Panc1 (cell line): ENCODE results near the gene TBC1D24. TPM values are rescaled to one million over a fixed set of nuclear protein-coding genes. Genes with fewer than 3 reads are reported as not detected.

ENCODE experiments used
- ATAC-seq: fragments of 200-7000 bp; cut with Tn5 transposase; 2 replicates; pipeline ENCODE4 v1.9.1; 2020; ENCODE audit warnings: mild to moderate bottlenecking, moderate library complexity
- BruUV-seq: library from RNA; stranded (reverse); fragments of 400-500 nt; replicated peaks from 2 replicates; lab custom pipeline; 2021; lab: Mats Ljungman, UMichigan
- CTCF ChIA-PET: fragments of 300-600 bp; sonication (Branson Sonifier 250); formaldehyde crosslinking; loops from one replicate; lab custom pipeline; 2022; ENCODE audit warnings: antibody characterized with exemption; lab: Charles Lee
- POLR2A ChIA-PET: fragments of 300-600 bp; sonication (Branson Sonifier 250); formaldehyde crosslinking; loops from one replicate; lab custom pipeline; 2022; ENCODE audit warnings: antibody characterized with exemption; lab: Charles Lee
- DNase-seq: peaks from one replicate; pipeline ENCODE4 v3.0.0-alpha.2; 2010; ENCODE audit warnings: low read depth, low spot score
- H3K27ac ChIP-seq: 2 replicates; pipeline ENCODE4 v1.5.1; 2011; ENCODE audit warnings: mild to moderate bottlenecking, low read length, inconsistent platforms
- H3K27me3 ChIP-seq: fragments of 200-500 bp; sonication (Bioruptor generic); 2 replicates; pipeline ENCODE4 v1.6.0; 2014; ENCODE audit warnings: low read length, inconsistent platforms; ENCODE audit not compliant: control insufficient read depth, insufficient read depth
- H3K36me3 ChIP-seq: fragments of 200-500 bp; sonication (Bioruptor generic); 2 replicates; pipeline ENCODE4 v1.5.1; 2014; ENCODE audit warnings: inconsistent platforms, mild to moderate bottlenecking, low read length, moderate library complexity; ENCODE audit not compliant: control insufficient read depth, insufficient read depth
- H3K4me1 ChIP-seq: 2 replicates; pipeline ENCODE4 v1.5.1; 2011; ENCODE audit warnings: inconsistent platforms, mild to moderate bottlenecking, low read length, moderate library complexity; ENCODE audit not compliant: control insufficient read depth, insufficient read depth
- H3K4me3 ChIP-seq, 2 experiments: 2 replicates each; pipeline ENCODE4 v1.5.1; 2011 to 2012; ENCODE audit warnings: low read depth in 2 of 2, low read length in 2 of 2, mild to moderate bottlenecking in 2 of 2, inconsistent platforms in 1 of 2, moderate library complexity in 1 of 2
- H3K9me3 ChIP-seq: fragments of 200-500 bp; sonication (Bioruptor generic); 2 replicates; pipeline ENCODE4 v1.5.1; 2014; ENCODE audit warnings: low read depth, mild to moderate bottlenecking, inconsistent platforms, low read length, moderate library complexity; ENCODE audit not compliant: control insufficient read depth, insufficient read depth
- POLR2AphosphoS5 ChIP-seq: IDR thresholded peaks from 2 replicates; pipeline ENCODE4 v1.6.1; 2012; ENCODE audit warnings: mild to moderate bottlenecking, low read depth, low read length, moderate library complexity
- SIN3A ChIP-seq: IDR thresholded peaks from 2 replicates; pipeline ENCODE4 v1.6.1; 2012; ENCODE audit warnings: low read depth, mild to moderate bottlenecking, low read length, moderate library complexity, borderline replicate concordance; ENCODE audit not compliant: insufficient read depth
- TCF7L2 ChIP-seq: IDR thresholded peaks from 2 replicates; pipeline ENCODE4 v1.6.1; 2011; ENCODE audit warnings: mild to moderate bottlenecking, low read depth, low read length, inconsistent platforms
- in situ Hi-C: cut with HindIII; loops from 2 replicates; pipeline ENCODE4 v1.10.0; 2016; ENCODE audit warnings: low sequenced_read_pairs, low pct_unique_long_range_greater_than_20kb
- intact Hi-C: fragments of 100-400 bp; cut with micrococcal nuclease; formaldehyde crosslinking; loops from one replicate; pipeline ENCODE4 v1.10.0; 2022; ENCODE audit not compliant: unreplicated experiment
- total RNA-seq: library from RNA; stranded (reverse); gene quantifications from one replicate; pipeline ENCODE4 v1.2.1, GENCODE V29; 2021; ENCODE audit not compliant: unreplicated experiment
- TF ChIP-seq, protein P1 (sequence below), 2 experiments: IDR thresholded peaks; 2 replicates each; pipeline ENCODE4 v1.6.1; 2011 to 2012; ENCODE audit warnings: low read depth in 2 of 2, control low read depth in 1 of 2, low read length in 1 of 2, mild to moderate bottlenecking in 1 of 2, moderate library complexity in 1 of 2; ENCODE audit not compliant: insufficient read depth in 1 of 2
- TF ChIP-seq, protein P2 (sequence below): fragments of 450-650 bp; IDR thresholded peaks from 2 replicates; pipeline ENCODE4 v1.5.1; 2017; ENCODE audit warnings: mild to moderate bottlenecking

The TBC1D24 gene
- total RNA-seq, 1 experiment from 2014 or later, result 26.7 TPM

DNA sequence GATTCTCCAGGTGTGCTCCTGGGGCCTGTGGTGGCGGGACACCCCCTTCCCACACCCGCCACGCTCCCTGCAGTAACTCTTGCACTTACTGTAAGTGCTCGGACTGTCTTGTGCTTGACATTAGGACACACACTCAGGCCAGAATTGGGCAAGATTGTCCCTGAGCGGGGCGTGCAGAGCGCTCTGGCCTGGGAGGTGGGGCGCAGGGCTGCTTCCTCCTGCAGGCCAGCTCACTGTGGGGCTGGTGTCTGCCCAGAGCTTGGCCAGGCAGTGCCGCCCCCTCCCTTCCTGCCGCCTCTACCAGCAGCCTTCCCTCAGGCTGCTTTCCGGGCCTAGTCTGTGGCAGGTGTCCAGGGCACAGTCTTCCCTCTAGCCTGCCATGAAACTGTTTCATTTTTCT is 32.7 kb downstream of the TBC1D24 start:
- DNase-seq, result no peak
- ATAC-seq, result no peak; the same call in 1 of the 2 replicates
- Histone ChIP-seq H3K27ac (no peak overlapping the region), H3K4me1 (peaks cover 5% of the 10 kb centered on the region), H3K4me3 (no peak overlapping the region), H3K27me3 (no peaks in the 10 kb centered on the region), H3K36me3 (no peaks in the 10 kb centered on the region; the same call in 1 of the 2 replicates), H3K9me3 (no peaks in the 10 kb centered on the region)
- ChIA-PET POLR2A (no interaction called here), CTCF (no interaction called here)
- no TSS peak for BruUV-seq
- intact Hi-C loops, result no loop called here
- in situ Hi-C loops, result no loop called here
- TF ChIP-seq, protein P1, sequence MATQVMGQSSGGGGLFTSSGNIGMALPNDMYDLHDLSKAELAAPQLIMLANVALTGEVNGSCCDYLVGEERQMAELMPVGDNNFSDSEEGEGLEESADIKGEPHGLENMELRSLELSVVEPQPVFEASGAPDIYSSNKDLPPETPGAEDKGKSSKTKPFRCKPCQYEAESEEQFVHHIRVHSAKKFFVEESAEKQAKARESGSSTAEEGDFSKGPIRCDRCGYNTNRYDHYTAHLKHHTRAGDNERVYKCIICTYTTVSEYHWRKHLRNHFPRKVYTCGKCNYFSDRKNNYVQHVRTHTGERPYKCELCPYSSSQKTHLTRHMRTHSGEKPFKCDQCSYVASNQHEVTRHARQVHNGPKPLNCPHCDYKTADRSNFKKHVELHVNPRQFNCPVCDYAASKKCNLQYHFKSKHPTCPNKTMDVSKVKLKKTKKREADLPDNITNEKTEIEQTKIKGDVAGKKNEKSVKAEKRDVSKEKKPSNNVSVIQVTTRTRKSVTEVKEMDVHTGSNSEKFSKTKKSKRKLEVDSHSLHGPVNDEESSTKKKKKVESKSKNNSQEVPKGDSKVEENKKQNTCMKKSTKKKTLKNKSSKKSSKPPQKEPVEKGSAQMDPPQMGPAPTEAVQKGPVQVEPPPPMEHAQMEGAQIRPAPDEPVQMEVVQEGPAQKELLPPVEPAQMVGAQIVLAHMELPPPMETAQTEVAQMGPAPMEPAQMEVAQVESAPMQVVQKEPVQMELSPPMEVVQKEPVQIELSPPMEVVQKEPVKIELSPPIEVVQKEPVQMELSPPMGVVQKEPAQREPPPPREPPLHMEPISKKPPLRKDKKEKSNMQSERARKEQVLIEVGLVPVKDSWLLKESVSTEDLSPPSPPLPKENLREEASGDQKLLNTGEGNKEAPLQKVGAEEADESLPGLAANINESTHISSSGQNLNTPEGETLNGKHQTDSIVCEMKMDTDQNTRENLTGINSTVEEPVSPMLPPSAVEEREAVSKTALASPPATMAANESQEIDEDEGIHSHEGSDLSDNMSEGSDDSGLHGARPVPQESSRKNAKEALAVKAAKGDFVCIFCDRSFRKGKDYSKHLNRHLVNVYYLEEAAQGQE (IDR thresholded peaks at IDR 0.05; ENCODE audit: insufficient read depth in 1 of 2, low read depth in 2 of 2, low read length in 1 of 2), result no peak

DNA sequence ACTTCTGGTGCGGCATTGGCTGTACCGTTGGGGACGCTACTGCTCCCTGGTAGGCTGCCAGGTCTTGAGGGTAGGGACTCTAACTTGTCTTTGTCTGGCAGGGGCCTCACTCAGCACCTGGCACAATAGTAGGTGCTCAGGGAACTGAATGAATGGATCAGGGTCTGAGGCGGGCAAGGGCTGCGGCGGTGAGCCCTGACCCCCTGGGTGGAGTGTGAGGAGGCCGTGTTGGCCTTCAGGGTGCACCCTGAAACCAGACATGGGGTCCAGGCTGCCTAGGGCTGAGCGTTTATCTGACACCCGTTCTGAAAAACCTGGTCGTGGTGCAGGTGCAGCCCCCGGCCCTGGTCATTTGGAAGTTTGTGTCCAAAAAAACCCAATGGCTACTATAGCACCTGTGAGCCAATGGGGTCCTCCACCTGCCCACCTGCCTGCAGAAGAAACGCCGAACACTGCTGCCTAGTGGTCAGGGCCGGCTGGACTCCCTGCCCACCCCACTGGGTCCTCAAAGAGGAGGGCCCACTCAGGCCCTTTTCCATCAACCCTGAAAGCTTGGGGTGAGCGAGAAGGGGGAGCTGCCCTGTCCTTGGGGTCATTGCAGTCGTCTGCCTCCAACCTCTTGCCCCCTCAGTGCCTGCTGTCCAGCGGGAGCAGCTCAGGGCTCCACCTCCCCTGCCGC is 33.9 kb downstream of the TBC1D24 start:
- H3K27ac ChIP-seq, result no peak overlapping the region
- no TSS peak for BruUV-seq
- H3K4me1 ChIP-seq, result peaks cover 7% of the 10 kb centered on the region; the same call in 1 of the 2 replicates
- H3K27me3 ChIP-seq, result no peaks in the 10 kb centered on the region
- DNase-seq (no peak), ATAC-seq (no peak)
- intact Hi-C loops, result no loop called here
- no peaks in the 10 kb centered on the region for H3K9me3 ChIP-seq
- no peaks in the 10 kb centered on the region; the same call in 1 of the 2 replicates for H3K36me3 ChIP-seq
- POLR2A ChIA-PET, result no interaction called here
- CTCF ChIA-PET, result no interaction called here
- in situ Hi-C loops, result no loop called here
- TF ChIP-seq, protein P2, sequence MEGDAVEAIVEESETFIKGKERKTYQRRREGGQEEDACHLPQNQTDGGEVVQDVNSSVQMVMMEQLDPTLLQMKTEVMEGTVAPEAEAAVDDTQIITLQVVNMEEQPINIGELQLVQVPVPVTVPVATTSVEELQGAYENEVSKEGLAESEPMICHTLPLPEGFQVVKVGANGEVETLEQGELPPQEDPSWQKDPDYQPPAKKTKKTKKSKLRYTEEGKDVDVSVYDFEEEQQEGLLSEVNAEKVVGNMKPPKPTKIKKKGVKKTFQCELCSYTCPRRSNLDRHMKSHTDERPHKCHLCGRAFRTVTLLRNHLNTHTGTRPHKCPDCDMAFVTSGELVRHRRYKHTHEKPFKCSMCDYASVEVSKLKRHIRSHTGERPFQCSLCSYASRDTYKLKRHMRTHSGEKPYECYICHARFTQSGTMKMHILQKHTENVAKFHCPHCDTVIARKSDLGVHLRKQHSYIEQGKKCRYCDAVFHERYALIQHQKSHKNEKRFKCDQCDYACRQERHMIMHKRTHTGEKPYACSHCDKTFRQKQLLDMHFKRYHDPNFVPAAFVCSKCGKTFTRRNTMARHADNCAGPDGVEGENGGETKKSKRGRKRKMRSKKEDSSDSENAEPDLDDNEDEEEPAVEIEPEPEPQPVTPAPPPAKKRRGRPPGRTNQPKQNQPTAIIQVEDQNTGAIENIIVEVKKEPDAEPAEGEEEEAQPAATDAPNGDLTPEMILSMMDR, result no peak
- TF ChIP-seq TCF7L2, result no peak
- no peak for TF ChIP-seq SIN3A
- no peak for TF ChIP-seq POLR2AphosphoS5
- TF ChIP-seq, protein P1 (IDR thresholded peaks at IDR 0.05; ENCODE audit: insufficient read depth in 1 of 2, low read depth in 2 of 2, low read length in 1 of 2), result no peak
- H3K4me3 ChIP-seq, result no peak overlapping the region
